GM19035 (cell line): ENCODE results near the gene DDAH1.

Source experiments
- ATAC-seq: cut with Tn5 transposase; IDR thresholded peaks from one replicate; pipeline ENCODE4 v1.9.1; 2021; ENCODE audit not compliant: unreplicated experiment

Gene DDAH1

DNA sequence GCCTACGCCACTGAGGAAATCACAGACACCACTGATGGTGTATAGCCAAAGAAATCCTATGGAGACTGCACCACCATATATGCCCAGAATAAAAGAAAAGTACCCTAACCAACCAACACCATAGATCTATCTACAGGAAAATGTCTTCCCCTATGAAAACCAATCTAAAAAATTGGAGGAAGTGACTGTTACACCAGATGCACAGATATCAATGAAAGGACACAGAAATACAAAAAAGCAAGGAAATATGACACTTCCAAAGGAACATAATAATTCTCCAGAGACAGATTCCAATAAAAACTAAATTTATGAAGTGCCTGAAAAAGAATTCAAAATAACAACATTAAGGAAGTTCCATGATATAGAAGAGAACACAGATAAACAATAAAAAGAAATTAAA is 131.8 kb downstream of the DDAH1 start:
- ATAC-seq, result no peak

- no peak for ATAC-seq
These were observed 132.4 kb downstream of the DDAH1 start for GRCh38 chr1:85332575-85332974.

DNA sequence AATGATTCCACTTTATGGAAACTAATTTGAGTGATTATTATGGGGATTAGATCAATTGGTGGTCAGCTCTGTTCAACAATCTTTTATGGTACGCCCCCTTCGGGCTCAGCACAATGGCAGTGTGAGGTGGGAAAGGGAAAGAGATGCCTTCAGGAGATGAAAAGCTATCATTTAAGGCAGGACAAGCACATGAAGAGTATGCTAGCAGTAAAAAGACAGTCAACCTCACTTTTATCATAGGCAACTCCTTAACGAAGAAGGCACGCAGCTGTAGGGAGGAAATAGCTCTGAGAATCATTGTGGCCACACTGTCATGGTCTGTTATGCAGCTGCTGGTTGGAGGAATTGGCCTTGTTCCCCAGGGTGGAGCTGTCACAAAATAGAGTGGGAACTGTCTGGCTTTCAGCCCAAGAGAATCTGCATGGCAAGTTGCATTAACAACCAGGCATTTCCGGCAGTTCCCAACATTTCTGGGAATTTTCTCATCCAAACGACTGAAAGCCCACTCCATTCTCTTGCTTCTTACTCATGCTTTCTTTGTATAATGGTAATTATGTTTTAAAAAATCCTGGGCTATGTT is 134.2 kb downstream of the DDAH1 start:
- ATAC-seq, result no peak

GRCh38 chr1:85330214-85330631 is 134.7 kb downstream of the DDAH1 start:
- ATAC-seq, result no peak

DNA sequence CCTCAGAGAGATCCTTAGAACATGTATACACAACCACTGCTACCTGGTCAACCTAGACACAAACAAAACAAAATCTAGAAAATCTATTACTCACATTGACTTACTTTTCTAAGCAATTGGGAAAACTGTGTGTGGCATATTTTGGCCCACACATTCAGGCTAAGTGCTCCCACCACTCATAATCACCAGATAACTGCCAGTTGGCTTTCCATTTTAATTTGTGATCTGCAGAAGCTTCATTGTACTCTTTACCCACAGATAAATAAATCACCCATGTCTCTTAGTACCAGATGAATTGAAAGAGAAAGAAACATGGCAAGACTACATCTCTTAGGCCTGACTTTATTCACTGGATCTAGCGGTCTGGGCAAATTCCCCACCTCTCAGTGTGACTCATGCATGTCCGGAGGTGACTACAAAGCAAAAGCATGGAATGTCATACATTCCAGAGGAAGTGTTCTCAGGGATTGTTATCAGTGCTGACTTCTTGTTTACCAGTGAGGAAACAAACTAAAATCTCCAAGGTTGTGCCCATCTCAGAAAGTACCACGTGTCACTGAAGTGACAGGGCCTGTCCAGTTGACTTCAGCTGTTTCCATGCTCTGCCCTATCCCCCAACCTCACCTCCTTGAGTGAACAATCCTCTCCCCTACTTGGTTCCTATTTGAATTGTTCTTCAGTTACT is 136.1 kb downstream of the DDAH1 start:
- no peak for ATAC-seq

DNA sequence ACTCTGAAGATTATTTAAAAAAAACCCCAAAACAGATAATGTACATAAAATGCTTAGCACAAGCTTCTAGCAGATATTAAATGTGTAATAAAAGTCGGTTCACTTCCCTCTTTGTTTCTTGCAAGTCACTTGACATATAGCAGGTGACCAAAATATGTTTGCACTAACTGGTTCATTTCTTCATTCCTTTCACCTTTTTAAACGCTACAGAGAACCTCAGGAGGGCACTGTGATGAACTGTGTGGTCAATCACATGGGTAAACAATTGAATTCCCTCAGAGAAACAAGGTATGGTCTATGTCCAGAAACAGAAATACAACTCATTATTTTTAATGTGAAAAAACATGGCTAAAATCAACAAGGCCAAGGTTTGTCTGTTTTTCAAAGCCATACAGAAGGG is 137.2 kb downstream of the DDAH1 start:
- ATAC-seq, result no peak

DNA sequence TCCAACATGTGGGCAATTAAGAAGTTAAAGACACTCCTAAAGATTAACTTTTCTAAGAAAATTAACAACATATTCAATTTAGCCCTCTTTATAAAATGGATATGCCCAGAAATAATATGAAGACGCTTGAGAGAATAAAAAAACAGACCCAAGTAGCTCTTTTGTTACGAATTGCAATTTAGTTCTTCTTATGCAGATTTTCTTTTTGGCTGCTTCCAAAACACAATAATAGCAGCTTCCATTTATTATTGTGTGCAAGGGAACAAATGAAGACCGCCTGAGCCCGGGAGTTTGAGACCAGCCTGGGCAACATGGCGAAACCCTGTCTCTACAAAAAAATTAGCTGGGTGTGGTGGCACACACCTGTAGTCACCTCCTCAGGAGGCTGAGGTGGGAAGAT is 138.1 kb downstream of the DDAH1 start:
- ATAC-seq, result no peak

GRCh38 chr1:85326336-85326735 is 138.6 kb downstream of the DDAH1 start:
- no peak for ATAC-seq

- no peak for ATAC-seq
These were observed 139.0 kb downstream of the DDAH1 start for GRCh38 chr1:85325920-85326319.

DNA sequence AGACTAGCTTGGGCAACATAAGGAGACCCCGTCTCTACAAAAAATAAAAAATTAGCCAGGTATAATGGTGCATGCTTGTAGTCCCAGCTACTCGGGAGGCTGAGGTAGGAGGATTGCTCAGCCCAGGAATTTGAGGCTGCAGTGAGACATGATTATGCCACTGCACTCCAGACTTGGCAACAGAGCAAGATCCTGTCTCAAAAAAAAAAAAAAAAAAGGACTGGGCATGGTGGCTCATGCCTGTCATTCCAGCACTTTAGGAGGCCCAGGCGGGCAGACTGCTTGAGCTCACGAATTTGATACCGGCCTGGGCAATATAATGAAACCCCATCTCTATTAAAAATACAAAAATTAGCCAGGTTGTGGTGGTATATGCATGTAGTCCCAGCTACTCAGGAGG is 141.2 kb downstream of the DDAH1 start:
- no peak for ATAC-seq

GRCh38 chr1:85322655-85323054 is 142.3 kb downstream of the DDAH1 start:
- no peak for ATAC-seq

DNA sequence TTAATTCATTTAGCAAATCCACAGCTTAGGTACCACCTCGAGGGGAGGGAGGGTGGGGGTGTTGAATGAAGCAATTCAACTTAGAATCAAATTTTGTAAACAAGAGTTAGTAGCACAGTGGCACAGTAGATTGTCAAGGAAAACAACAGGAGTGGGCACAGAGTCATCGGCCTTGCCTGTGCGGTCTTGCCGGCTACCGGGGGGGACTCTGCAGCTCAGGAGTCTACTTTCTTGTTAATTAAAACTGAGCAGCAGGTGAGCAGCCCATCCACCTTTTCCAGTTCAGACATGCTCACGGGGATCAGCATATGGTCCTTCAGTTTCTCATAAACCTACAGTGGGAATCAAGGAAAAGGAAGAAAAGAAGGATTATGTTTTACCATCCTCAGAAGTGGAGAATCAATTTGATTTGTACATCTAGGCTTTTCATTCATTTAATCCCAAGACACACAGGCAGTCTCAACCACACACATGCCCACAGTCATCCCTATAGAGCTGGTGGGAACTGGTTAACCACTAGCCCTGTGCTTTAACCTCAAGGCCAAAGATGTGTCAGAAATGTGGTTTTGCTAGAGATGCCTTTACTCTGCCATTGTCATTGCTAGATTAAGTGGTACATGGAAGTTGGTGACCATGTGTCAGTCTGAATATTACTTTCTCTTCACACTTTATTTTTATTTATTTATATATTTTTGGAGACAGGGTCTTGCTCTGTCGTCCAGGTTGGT is 143.6 kb downstream of the DDAH1 start:
- no peak for ATAC-seq

GRCh38 chr1:85320371-85321131 is 144.4 kb downstream of the DDAH1 start:
- ATAC-seq, result no peak

DNA sequence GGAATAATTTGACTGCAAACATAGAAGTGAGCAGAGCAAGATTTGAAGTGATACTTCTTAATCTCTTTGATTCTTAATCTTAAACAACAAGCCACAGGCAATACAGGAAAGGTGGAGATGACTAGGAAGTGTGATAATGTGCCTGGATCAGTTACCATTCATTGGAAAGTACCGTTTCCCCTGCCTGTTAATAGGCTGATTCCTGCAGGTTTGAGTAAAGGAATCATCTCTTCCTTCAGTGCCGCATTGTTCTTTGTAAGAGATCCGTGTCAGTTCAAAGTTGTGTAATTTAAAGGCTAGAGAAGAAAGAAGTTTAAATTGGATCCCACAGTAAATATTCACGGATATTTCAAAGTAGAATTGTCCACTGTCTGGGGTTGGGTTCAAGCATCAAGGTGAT is 145.0 kb downstream of the DDAH1 start:
- no peak for ATAC-seq

GRCh38 chr1:85319491-85319890 is 145.5 kb downstream of the DDAH1 start:
- no peak for ATAC-seq

DNA sequence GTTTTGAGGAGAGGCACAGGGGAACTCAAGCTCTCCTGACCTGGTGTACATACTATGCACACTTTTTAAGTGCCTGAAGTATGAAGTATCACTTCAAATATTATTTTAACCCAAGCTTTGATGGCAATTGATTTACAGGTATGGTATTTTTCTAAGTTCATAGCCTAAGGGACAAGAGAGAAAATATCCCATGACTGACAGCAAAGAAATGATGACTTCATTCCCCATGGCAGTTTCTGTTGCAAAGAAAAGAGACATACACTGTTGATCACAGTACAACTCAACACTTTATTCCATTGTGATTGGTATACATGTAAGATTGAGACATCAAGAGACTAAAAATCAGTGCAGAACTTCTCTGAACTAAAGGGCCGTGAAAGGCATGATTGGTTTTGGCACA is 146.7 kb downstream of the DDAH1 start:
- ATAC-seq, result no peak

- ATAC-seq, result no peak
These were observed 147.4 kb downstream of the DDAH1 start for GRCh38 chr1:85317560-85317959.

- ATAC-seq, result no peak
These were observed 148.6 kb downstream of the DDAH1 start for GRCh38 chr1:85316321-85316720.

DNA sequence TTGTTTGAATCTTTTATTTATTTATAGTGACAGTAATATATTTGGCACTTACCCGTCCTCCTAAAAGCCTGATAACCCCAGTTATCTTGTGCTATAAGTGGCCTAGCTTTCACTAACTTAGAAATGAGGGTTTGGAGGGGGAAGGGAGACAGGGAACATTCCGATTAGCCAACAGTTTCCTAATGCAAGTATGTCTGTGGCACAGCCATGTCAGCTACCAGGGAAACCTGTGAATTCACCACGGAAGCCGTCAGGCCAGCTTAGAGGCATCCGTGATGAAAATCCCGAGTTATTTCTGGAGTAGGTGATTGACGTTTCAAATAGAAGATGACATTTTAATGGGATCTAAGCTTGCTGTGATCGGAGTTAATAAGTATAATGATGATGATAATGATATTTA is 149.2 kb downstream of the DDAH1 start:
- no peak for ATAC-seq

DNA sequence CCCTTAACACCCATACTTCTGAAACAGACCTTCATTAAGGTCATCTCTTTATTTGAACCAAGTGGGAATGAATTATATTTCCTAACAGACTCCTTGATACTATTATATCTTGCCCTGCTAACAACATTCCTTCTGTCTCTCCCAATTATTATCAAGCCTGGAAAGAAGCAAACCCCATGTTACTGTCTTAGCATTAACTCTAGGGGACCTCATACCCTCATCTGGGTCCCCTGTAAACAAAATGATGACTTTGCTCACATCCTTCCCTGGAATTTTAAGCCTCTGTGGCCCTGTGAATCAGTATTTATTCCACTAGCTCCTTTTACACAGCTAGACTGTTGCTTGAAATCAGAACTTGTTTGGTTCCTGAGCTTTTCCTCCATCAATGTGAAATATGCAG is 150.2 kb downstream of the DDAH1 start:
- no peak for ATAC-seq

GRCh38 chr1:85313888-85314696 is 150.9 kb downstream of the DDAH1 start:
- no peak for ATAC-seq
